Raji (cell line): Measurements from ENCODE around the gene SUN5.

Experiments
- POLR2A ChIP-seq: IDR thresholded peaks from 2 replicates; pipeline ENCODE4 v1.6.1; 2011; ENCODE audit warnings: low read depth, low read length, control low read depth; ENCODE audit not compliant: insufficient read depth

Gene SUN5

GRCh38 chr20:33004141-33004751, at the start of gene SUN5:
Gene SUN5, minus strand, starts transcription at chr20:33004433. Its CDS starts 93 bp downstream, at chr20:33004340.
- TF ChIP-seq POLR2A, result no peak

- no peak for TF ChIP-seq POLR2A
Observed at GRCh38 chr20:33053291-33054106, 49.3 kb upstream of the SUN5 start, which contains the start of gene BPIFB3. Gene BPIFB3, plus strand, starts transcription at chr20:33053903. Its CDS starts 1,533 bp downstream, at chr20:33055436.

- TF ChIP-seq POLR2A, result no peak
Observed at GRCh38 chr20:33051333-33051732, 47.1 kb upstream of the SUN5 start.

- no peak for TF ChIP-seq POLR2A
Observed at GRCh38 chr20:33046412-33046811, 42.2 kb upstream of the SUN5 start.

GRCh38 chr20:33043731-33044181, 39.5 kb upstream of the SUN5 start:
- TF ChIP-seq POLR2A, result no peak

- TF ChIP-seq POLR2A, result no peak
Observed at GRCh38 chr20:33042983-33043730, 38.9 kb upstream of the SUN5 start.

- no peak for TF ChIP-seq POLR2A
Observed at GRCh38 chr20:33042430-33042829, 38.2 kb upstream of the SUN5 start.

- no peak for TF ChIP-seq POLR2A
Observed at GRCh38 chr20:33038243-33038642, 34.0 kb upstream of the SUN5 start.

GRCh38 chr20:33037456-33037855, 33.2 kb upstream of the SUN5 start:
- TF ChIP-seq POLR2A, result no peak

- TF ChIP-seq POLR2A, result no peak
Observed at GRCh38 chr20:33034901-33035492, 30.8 kb upstream of the SUN5 start.

- no peak for TF ChIP-seq POLR2A
Observed at GRCh38 chr20:33034115-33034514, 29.9 kb upstream of the SUN5 start.

- no peak for TF ChIP-seq POLR2A
Observed at GRCh38 chr20:33033381-33033780, 29.1 kb upstream of the SUN5 start.

- no peak for TF ChIP-seq POLR2A
Observed at GRCh38 chr20:33032555-33032954, 28.3 kb upstream of the SUN5 start.

GRCh38 chr20:33031531-33031930, 27.3 kb upstream of the SUN5 start, which contains the start of gene BPIFB6:
Gene BPIFB6, plus strand, starts transcription at chr20:33031648. Its CDS starts 0 bp downstream, at chr20:33031648.
- no peak for TF ChIP-seq POLR2A

GRCh38 chr20:33030569-33030968, 26.3 kb upstream of the SUN5 start:
- TF ChIP-seq POLR2A, result no peak
